Activated CD4-positive, alpha-beta T cell treated with anti-CD3 and anti-CD28 coated beads, Interleukin-2, amount 50 U/mL, for 4 hours (primary cell): ENCODE data around the gene ABCB7.
"Not testable (repeated sequence)": the region's sequence is repeated elsewhere in the genome, so short reads cannot be mapped to it uniquely, and the experiment has no call there.

ENCODE experiments used
- DNase-seq, 2 experiments: peaks; one replicate each; pipeline ENCODE4 v3.0.0-alpha.2; 2020

Gene ABCB7

DNA sequence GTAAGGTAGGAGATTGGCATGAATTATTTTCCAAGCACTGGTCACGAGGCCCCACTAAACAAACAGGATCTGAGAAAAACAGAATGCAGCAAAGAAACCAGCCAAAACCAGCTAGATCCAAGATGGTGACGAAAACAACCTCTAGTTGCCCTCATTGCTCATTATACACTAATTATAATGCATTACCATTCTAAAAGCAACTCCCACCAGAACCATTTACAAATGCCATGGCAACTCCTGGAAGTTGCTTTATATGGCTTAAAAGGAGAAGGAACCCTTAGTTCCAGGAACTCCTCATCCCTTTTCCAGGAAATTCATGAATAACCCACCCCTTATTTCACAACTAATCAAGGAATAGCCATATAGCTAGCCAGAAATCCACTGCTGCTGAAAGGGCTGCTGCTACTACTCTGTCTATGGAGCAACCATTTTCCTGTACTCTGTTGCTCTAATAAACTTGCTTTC lies 69.3 kb downstream of the ABCB7 start:
- no peak for DNase-seq

DNA sequence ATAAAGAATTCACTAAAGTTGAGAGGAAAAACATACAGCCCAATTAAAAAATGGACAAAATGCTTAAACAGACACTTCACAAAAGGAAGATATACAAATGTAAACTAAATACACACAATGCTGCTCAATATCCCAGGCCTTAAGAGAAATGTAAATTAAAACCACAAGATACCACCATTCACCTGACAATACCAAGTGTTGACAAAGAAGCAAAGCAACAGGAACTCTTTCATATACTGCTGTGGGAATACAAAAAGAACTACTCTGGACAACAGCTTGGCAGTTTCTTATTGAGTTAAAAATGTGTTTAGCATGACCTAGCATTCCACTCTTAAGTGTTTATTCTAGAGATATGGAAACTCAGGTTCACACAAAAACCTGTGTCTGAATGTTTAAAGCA lies 71.3 kb downstream of the ABCB7 start:
- no peak for DNase-seq

DNA sequence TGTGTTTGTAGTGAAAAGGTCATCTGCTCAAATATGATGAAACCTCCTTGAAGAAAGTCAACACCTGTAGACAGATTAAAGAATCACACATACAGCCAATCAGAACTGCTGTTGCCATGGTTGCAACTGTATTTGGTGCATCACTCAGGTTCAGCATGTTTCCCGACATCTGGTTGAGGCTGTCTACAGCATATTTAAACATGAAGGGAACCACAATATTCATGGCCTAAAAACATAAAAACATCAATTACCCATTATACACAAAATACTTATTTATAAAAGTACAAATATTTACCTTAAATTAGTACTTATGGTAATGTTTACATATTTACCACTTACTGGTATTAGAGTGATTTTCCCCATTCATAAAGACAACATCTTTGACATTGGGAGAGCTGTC lies 79.7 kb downstream of the ABCB7 start:
- DNase-seq = no peak

DNA sequence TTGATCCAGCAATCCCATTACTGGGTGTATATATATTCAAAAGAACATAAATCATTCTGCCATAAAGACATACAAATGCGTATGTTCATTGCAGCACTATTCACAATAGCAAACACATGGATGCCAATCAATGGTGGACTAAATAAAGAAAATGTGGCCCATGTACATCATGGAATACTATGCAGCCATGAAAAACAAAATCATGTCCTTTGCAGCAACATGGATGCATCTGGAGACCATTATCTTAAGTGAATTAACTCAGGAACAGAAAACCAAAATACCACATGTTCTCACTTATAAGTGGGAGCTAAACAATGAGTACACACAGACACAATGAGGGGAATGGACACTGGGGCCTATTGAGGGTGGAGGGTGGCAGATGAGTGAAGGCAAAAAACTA lies 81.6 kb downstream of the ABCB7 start:
- no peak for DNase-seq

DNA sequence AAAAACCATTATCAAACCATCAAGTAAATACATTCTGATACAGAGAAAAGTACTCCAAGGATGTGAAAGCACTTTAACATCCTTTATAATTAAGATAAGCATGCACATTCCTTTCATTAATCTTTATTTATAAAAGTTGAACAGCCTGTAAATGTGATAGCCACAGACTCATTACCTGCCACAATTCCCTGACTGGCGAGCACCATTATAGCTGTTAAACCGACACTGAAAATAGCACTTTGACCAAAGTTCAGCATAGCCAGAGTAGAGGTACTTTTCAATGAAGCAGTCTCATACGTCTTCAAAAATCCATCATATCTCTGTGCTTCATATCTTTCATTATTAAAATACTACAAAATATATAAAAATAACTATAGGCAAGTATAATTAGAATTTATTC lies 84.7 kb downstream of the ABCB7 start:
- no peak for DNase-seq

DNA sequence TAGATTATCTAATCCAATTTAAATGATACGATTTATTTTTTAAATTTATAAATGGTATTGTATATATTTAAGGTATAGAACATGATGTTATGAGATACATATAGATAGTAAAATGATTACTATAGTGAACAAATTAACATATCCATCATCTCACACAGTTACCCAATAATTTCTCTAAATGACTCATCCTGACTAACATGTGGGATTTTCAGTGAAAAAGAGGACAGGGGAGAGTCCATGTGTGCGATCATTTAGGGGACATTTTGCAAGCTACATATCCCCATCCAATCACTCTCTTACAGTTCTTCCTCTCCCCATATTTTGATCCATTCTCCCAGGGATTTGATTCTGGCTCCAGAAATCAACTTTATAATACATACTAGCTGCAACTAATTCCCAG lies 88.2 kb downstream of the ABCB7 start:
- no peak for DNase-seq

DNA sequence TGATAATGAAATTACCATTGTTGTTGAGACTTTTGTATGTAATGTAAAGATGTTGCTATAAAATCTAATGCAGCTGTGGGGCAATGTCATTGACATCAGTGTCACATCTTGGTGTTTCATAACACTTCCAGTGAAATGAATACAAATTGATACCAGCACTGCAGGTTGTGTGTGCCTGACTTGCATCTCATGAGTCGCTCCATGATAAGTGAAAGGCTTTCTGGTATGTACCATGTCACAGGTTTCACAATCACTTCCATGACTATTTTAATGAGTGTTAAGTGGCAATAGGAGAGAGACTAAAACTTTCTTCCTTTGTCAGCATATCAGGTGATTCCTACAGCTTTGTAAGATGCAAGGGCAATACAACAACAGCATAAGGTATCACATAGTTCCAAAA lies 94.4 kb downstream of the ABCB7 start:
- no peak for DNase-seq

DNA sequence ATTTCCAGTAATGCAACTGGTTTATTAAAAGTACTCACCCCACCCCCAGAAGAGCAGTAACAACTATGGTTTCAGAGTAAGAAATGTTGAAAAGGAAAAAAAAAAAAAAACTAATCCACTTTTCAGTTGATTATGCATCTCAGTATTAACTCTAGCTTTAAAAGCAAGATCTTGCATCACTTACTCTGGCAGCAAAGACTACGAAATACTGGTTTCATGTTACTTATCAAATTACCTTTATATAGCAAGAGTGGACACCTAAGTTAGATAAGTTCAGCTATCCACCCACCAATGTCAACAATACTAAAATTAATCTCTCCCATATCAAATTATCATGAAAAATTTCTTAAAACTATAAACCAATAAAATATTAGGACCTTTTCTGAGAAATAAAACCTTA lies 105.0 kb downstream of the ABCB7 start:
- no peak for DNase-seq

DNA sequence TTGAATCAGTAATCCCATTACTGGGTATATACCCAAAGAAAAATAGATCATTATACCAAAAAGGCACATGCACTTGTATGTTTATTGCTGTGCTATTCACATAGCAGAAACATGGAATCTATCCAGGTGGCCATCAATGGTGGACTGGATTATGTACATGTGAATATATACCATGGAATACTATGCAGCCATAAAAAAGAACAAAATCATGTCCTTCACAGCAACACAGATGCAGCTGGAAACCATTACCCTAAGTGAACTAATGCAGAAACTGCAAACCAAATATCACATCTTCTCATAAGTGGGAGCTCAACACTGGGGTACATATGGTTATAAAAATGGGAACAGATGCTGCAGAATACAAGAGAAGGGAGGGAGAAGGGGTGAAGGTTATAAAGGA lies 110.7 kb downstream of the ABCB7 start:
- DNase-seq = no peak

DNA sequence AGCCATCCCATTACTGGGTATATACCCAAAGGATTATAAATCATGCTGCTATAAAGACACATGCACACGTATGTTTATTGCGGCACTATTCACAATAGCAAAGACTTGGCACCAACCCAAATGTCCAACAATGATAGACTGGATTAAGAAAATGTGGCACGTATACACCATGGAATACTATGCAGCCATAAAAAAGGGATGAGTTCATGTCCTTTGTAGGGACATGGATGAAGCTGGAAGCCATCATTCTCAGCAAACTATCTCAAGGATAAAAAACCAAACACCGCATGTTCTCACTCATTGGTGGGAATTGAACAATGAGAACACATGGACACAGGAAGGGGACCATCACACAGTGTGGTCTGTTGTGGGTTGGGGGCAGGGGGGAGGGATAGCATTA lies 111.9 kb downstream of the ABCB7 start:
- not testable (repeated sequence) for DNase-seq

DNA sequence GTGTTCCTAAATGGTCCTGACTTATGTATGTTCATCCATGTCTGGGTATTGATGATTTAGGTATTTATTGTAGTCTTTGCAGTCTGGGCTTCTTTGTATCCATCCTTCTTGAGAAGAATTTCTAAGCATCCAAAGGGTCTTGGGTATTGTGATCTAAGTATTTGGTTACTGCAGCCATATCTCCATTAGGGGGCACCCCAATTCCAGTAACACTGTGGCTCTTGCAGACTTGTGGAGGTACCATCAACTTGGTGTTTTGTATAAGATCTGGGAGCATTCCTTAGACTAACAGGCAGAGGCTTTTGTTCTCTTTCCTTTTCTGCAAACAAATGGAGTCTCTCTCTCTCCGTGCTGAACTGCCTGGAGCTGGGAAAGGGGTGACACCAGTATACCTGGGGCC lies 117.2 kb downstream of the ABCB7 start:
- no peak for DNase-seq
